Fibroblast of lung (primary cell): ENCODE results near the gene NUDT8. TPM values are rescaled to one million over a fixed set of nuclear protein-coding genes. Genes with fewer than 3 reads are reported as not detected.

ENCODE experiments used
- DNase-seq, 2 donors: peaks; one replicate each; pipeline versions ENCODE4 v3.0.0 to v3.0.0-alpha.2; 2010; ENCODE audit warnings: low read depth in 2 of 2
- H2AFZ ChIP-seq: 2 replicates; pipeline ENCODE4 v1.5.1; 2012; ENCODE audit warnings: low read length, control low read depth, inconsistent platforms
- H3K27ac ChIP-seq: 2 replicates; pipeline ENCODE4 v1.5.1; 2011; ENCODE audit warnings: low read length, control low read depth; ENCODE audit not compliant: insufficient read depth
- H3K27me3 ChIP-seq: 2 replicates; pipeline ENCODE4 v1.5.1; 2011; ENCODE audit warnings: mild to moderate bottlenecking, low read length; ENCODE audit not compliant: control insufficient read depth, insufficient read depth
- H3K36me3 ChIP-seq: 2 replicates; pipeline ENCODE4 v1.5.1; 2011; ENCODE audit warnings: low read length; ENCODE audit not compliant: control insufficient read depth, insufficient read depth
- H3K4me1 ChIP-seq: 2 replicates; pipeline ENCODE4 v1.5.1; 2011; ENCODE audit warnings: low read length; ENCODE audit not compliant: control insufficient read depth, insufficient read depth; ENCODE audit errors: extremely low read depth
- H3K4me2 ChIP-seq: 2 replicates; pipeline ENCODE4 v1.5.1; 2011; ENCODE audit warnings: low read length, control low read depth; ENCODE audit not compliant: insufficient read depth; ENCODE audit errors: extremely low read depth
- H3K4me3 ChIP-seq, 4 experiments: fragments of 200-600 bp in 1 of 4; sonication (generic) in 1 of 4; replicated peaks in 1 of 4; 2 replicates each; pipeline ENCODE4 v1.5.1; 2011 to 2016; ENCODE audit warnings: low read length in 4 of 4, low read depth in 3 of 4, mild to moderate bottlenecking in 3 of 4, control low read depth in 2 of 4, inconsistent platforms in 1 of 4, mixed read lengths in 1 of 4; ENCODE audit not compliant: insufficient read depth in 1 of 4; ENCODE audit errors: control extremely low read depth in 1 of 4
- H3K79me2 ChIP-seq: 2 replicates; pipeline ENCODE4 v1.5.1; 2012; ENCODE audit warnings: mild to moderate bottlenecking, low read length, inconsistent platforms; ENCODE audit not compliant: control insufficient read depth, insufficient read depth
- H3K9ac ChIP-seq: 2 replicates; pipeline ENCODE4 v1.5.1; 2011; ENCODE audit warnings: mild to moderate bottlenecking, low read length, control low read depth; ENCODE audit not compliant: insufficient read depth
- H3K9me3 ChIP-seq: 2 replicates; pipeline ENCODE4 v1.5.1; 2012; ENCODE audit warnings: low read depth, low read length; ENCODE audit not compliant: control insufficient read depth, insufficient read depth
- H4K20me1 ChIP-seq: 2 replicates; pipeline ENCODE4 v1.5.1; 2011; ENCODE audit warnings: low read length; ENCODE audit not compliant: control insufficient read depth, insufficient read depth; ENCODE audit errors: extremely low read depth
- EZH2 ChIP-seq: IDR thresholded peaks from 2 replicates; pipeline ENCODE4 v1.5.1; 2012; ENCODE audit warnings: low read length, control low read depth, mild to moderate bottlenecking; ENCODE audit errors: missing control alignments
- polyA plus RNA-seq, 2 donors: library from polyadenylated mRNA; depleted of rRNA in 1 of 2; stranded (reverse) in 1 of 2; unstranded in 1 of 2; fragments of >200 nt; gene quantifications; 2 replicates each; pipeline ENCODE4 v1.2.1, GENCODE V29; 2011 to 2012; ENCODE audit warnings: missing spikeins in 1 of 2
- total RNA-seq: library from RNA; depleted of rRNA; stranded (reverse); fragments of >200 nt; gene quantifications from 2 replicates; pipeline ENCODE4 v1.2.1, GENCODE V29; 2014
- TF ChIP-seq, protein P1 (sequence below), 2 donors: IDR thresholded peaks in 1 of 2; conservative IDR thresholded peaks in 1 of 2; 1 replicate in 1 of 2; 2 replicates in 1 of 2; pipeline ENCODE4 v1.5.1; 2011 to 2012; ENCODE audit warnings: low read length in 2 of 2, control low read depth in 1 of 2, inconsistent platforms in 1 of 2, low read depth in 1 of 2, mild to moderate bottlenecking in 1 of 2

Gene NUDT8
- total and polyA plus RNA-seq, 2 donors (not counting 1 experiment from before 2014, with no cell fraction given), result 0.90 to 5.0 TPM

- Histone ChIP-seq H2AFZ (no peak overlapping the region), H3K36me3 (no peaks in the 10 kb centered on the region), H3K27me3 (no peaks in the 10 kb centered on the region), H3K9me3 (no peaks in the 10 kb centered on the region), H3K27ac (no peak overlapping the region), H3K4me1 (peaks cover 3% of the 10 kb centered on the region), H4K20me1 (no peaks in the 10 kb centered on the region), H3K4me2 (no peak overlapping the region), H3K9ac (no peak overlapping the region), H3K4me3 (no peak overlapping the region), H3K79me2 (no peaks in the 10 kb centered on the region)
- DNase-seq, result no peak
- TF ChIP-seq EZH2, result no peak
- TF ChIP-seq, protein P1, sequence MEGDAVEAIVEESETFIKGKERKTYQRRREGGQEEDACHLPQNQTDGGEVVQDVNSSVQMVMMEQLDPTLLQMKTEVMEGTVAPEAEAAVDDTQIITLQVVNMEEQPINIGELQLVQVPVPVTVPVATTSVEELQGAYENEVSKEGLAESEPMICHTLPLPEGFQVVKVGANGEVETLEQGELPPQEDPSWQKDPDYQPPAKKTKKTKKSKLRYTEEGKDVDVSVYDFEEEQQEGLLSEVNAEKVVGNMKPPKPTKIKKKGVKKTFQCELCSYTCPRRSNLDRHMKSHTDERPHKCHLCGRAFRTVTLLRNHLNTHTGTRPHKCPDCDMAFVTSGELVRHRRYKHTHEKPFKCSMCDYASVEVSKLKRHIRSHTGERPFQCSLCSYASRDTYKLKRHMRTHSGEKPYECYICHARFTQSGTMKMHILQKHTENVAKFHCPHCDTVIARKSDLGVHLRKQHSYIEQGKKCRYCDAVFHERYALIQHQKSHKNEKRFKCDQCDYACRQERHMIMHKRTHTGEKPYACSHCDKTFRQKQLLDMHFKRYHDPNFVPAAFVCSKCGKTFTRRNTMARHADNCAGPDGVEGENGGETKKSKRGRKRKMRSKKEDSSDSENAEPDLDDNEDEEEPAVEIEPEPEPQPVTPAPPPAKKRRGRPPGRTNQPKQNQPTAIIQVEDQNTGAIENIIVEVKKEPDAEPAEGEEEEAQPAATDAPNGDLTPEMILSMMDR (conservative IDR thresholded peaks at IDR 0.05 in 1 of 2, IDR thresholded peaks at IDR 0.05 in 1 of 2; ENCODE audit: low read depth in 1 of 2, low read length in 2 of 2), result no peak
Measured at GRCh38 chr11:67633758-67634365, 4.1 kb upstream of the NUDT8 start.

DNA sequence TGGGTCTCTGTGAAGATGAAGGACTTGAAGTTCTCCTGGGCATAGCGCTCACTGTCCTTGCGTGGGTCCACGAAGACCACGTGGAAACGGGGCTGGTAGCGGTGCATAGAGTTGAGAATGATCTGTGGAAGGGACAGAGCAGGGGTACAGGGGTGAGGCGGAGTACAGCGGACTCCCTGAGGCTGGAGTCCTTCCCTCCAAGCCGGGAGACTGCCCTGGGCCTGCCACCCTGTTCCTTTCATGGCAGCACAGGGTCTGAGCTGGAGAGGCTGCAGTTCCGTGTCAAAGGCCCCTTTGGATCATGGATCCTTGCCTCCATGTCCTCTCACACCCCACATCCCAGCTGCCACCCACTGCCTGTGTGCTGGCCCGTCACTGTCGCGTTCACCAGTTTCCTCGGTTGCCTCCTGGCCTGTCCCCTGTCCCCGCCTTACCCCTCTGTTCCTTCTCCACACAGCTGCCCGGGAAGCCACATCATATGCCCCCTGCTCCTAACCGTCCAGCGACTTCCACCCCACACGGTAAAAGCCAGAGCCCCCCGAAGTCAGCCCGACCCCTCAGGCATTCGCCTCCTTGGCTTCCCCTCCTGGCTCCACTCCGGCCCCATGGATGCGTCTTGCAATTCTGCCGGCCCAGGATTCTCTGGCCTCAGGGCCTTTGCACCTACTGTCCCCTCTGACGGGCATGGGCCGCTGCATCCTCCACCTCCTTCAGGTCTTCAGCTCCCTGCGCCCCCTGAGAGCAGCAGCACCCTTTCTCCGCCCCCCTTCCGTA lies 3.4 kb upstream of the NUDT8 start:
- DNase-seq, result no peak

More for the DNA sequence above, 3.4 kb upstream of the NUDT8 start:
- Histone ChIP-seq H3K27ac (no peak overlapping the region), H4K20me1 (no peaks in the 10 kb centered on the region), H3K4me3 (no peak overlapping the region), H2AFZ (no peak overlapping the region), H3K9me3 (no peaks in the 10 kb centered on the region), H3K36me3 (no peaks in the 10 kb centered on the region), H3K4me2 (no peak overlapping the region), H3K79me2 (no peaks in the 10 kb centered on the region), H3K9ac (no peak overlapping the region), H3K4me1 (peaks cover 3% of the 10 kb centered on the region), H3K27me3 (no peaks in the 10 kb centered on the region)
- TF ChIP-seq, protein P1 (conservative IDR thresholded peaks at IDR 0.05 in 1 of 2, IDR thresholded peaks at IDR 0.05 in 1 of 2; ENCODE audit: low read depth in 1 of 2, low read length in 2 of 2), result no peak
- TF ChIP-seq EZH2, result no peak
